Calu3 (cell line): ENCODE results near the gene PLEKHA6. TPM values are rescaled to one million over a fixed set of nuclear protein-coding genes. Genes with fewer than 3 reads are reported as not detected.

ENCODE experiments used
- BruUV-seq: library from RNA; stranded (reverse); fragments of 400-500 nt; replicated peaks from 2 replicates; lab custom pipeline; 2021; lab: Mats Ljungman, UMichigan
- CTCF ChIA-PET: fragments of 300-600 bp; sonication (Branson Sonifier 250); formaldehyde crosslinking; loops from one replicate; lab custom pipeline; 2022; ENCODE audit warnings: antibody characterized with exemption; lab: Charles Lee
- DNase-seq: peaks from one replicate; pipeline ENCODE4 v3.0.0; 2022
- H3K27ac Mint-ChIP-seq: one replicate; pipeline ENCODE4 v1.8.0; 2022; ENCODE audit warnings: mixed read lengths; ENCODE audit not compliant: unreplicated experiment
- H3K27me3 Mint-ChIP-seq: one replicate; pipeline ENCODE4 v1.8.0; 2022; ENCODE audit warnings: mixed read lengths; ENCODE audit not compliant: unreplicated experiment
- H3K36me3 Mint-ChIP-seq: one replicate; pipeline ENCODE4 v1.8.0; 2022; ENCODE audit warnings: mild to moderate bottlenecking, moderate library complexity, mixed read lengths; ENCODE audit not compliant: insufficient read depth, unreplicated experiment
- H3K4me1 Mint-ChIP-seq: one replicate; pipeline ENCODE4 v1.8.0; 2022; ENCODE audit warnings: mild to moderate bottlenecking, low read depth, mixed read lengths; ENCODE audit not compliant: unreplicated experiment
- H3K4me3 Mint-ChIP-seq: one replicate; pipeline ENCODE4 v1.8.0; 2022; ENCODE audit warnings: mild to moderate bottlenecking, low read depth, moderate library complexity, mixed read lengths; ENCODE audit not compliant: unreplicated experiment
- H3K9me3 Mint-ChIP-seq: one replicate; pipeline ENCODE4 v1.8.0; 2022; ENCODE audit warnings: low read depth, mixed read lengths; ENCODE audit not compliant: unreplicated experiment
- CTCF ChIP-seq: fragments of 200-600 bp; IDR thresholded peaks from one replicate; pipeline ENCODE4 v1.8.0; 2022; ENCODE audit warnings: antibody characterized with exemption; ENCODE audit not compliant: unreplicated experiment
- intact Hi-C: fragments of 100-400 bp; cut with micrococcal nuclease; formaldehyde crosslinking; loops from one replicate; pipeline ENCODE4 v1.10.0; 2022; ENCODE audit not compliant: unreplicated experiment
- total RNA-seq: library from RNA; stranded (reverse); gene quantifications from 2 replicates; pipeline ENCODE4 v1.2.3, GENCODE V29; 2022

Gene PLEKHA6
- total RNA-seq, 1 experiment from 2014 or later = 101 TPM

GRCh38 chr1:204398197-204399125 is 38.7 kb upstream of the PLEKHA6 start:
- DNase-seq = peak; percentile 92
- peaks cover 60% of the 10 kb centered on the region for H3K36me3 Mint-ChIP-seq
- H3K27me3 Mint-ChIP-seq = no peaks in the 10 kb centered on the region
- no peaks in the 10 kb centered on the region for H3K9me3 Mint-ChIP-seq
- no peak overlapping the region for H3K4me3 Mint-ChIP-seq
- no TSS peak for BruUV-seq
- intact Hi-C loops = loop anchor here (1.0 kb wide), 1 partner anchor 20 kb away; no protein-coding TSS in a partner anchor
- H3K27ac Mint-ChIP-seq = no peak overlapping the region
- TF ChIP-seq CTCF = peak; percentile 92
- peaks cover 17% of the 10 kb centered on the region for H3K4me1 Mint-ChIP-seq
- CTCF ChIA-PET = interaction anchor here (0.6 to 2.6 kb wide), 34 partner anchors 9 to 1182 kb away, joined by 3 to 83 read pairs (median 4); partner anchors contain the start of genes GOLT1A, MDM4 and PIK3C2B

DNA sequence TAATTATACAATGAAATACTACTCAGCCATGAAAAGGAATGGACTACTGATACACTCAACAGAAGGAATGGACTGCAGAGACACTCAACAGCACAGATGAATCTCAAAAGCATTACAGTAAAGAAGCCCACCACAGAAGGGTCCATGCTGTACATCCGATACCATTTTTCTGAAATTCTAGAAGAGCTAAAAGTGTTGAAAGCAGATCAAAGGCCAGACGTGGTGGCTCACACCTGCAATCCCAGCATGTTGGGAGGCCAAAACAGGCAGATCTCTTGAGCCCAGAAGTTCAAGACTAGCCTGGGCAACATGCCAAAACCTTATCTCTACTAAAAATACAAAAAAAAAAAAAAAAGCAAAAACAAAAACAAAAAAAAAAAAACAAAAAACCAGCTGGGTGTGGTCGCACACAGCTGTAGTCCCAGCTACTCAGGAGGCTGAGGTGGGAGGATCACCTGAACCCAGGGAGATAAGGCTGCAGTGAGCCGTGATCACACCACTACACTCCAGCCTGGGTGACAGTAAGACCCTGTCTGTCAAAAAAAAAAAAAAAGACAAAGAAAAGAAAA is 36.4 kb upstream of the PLEKHA6 start:
- H3K9me3 Mint-ChIP-seq = no peaks in the 10 kb centered on the region
- H3K27ac Mint-ChIP-seq = no peak overlapping the region
- intact Hi-C loops = no loop called here
- CTCF ChIA-PET = no interaction called here
- H3K36me3 Mint-ChIP-seq = peaks cover 46% of the 10 kb centered on the region
- TF ChIP-seq CTCF = no peak
- H3K4me3 Mint-ChIP-seq = no peak overlapping the region
- H3K27me3 Mint-ChIP-seq = no peaks in the 10 kb centered on the region
- H3K4me1 Mint-ChIP-seq = peaks cover 15% of the 10 kb centered on the region
- no TSS peak for BruUV-seq
- no peak for DNase-seq

- intact Hi-C loops = no loop called here
- DNase-seq = no peak
- Mint-ChIP-seq H3K4me1 (no peaks in the 10 kb centered on the region), H3K36me3 (peaks cover 23% of the 10 kb centered on the region), H3K4me3 (no peak overlapping the region), H3K27me3 (no peaks in the 10 kb centered on the region), H3K9me3 (no peaks in the 10 kb centered on the region), H3K27ac (no peak overlapping the region)
- no peak for TF ChIP-seq CTCF
- CTCF ChIA-PET = interaction anchor here (0.7 kb wide), 1 partner anchor 295 kb away, joined by 3 read pairs; no protein-coding TSS in a partner anchor
- BruUV-seq = no TSS peak
Measured at GRCh38 chr1:204391629-204392028, 31.9 kb upstream of the PLEKHA6 start.

- Mint-ChIP-seq H3K4me3 (no peak overlapping the region), H3K27me3 (no peaks in the 10 kb centered on the region), H3K27ac (no peak overlapping the region)
Measured at GRCh38 chr1:204390751-204391466, 31.2 kb upstream of the PLEKHA6 start.

More at GRCh38 chr1:204390751-204391466, 31.2 kb upstream of the PLEKHA6 start:
- TF ChIP-seq CTCF = no peak
- BruUV-seq = no TSS peak
- CTCF ChIA-PET = interaction anchor here (0.7 kb wide), 1 partner anchor 295 kb away, joined by 3 read pairs; no protein-coding TSS in a partner anchor
- Mint-ChIP-seq H3K9me3 (no peaks in the 10 kb centered on the region), H3K36me3 (peaks cover 23% of the 10 kb centered on the region), H3K4me1 (no peaks in the 10 kb centered on the region)
- no peak for DNase-seq
- intact Hi-C loops = no loop called here
